GM13976 (cell line): ENCODE data around the gene COLEC12.

Experiments used
- DNase-seq: peaks from one replicate; pipeline ENCODE4 v3.0.0; 2012; ENCODE audit warnings: low spot score
- CTCF ChIP-seq: IDR thresholded peaks from 2 replicates; pipeline ENCODE4 v1.5.1; 2012; ENCODE audit warnings: borderline replicate concordance, mild to moderate bottlenecking; ENCODE audit not compliant: insufficient read depth; ENCODE audit errors: extremely low read depth, missing control alignments, control extremely low read depth
- in situ Hi-C: fragments of 300-500 bp; cut with MboI; formaldehyde crosslinking; loops from one replicate; pipeline ENCODE4 v1.12.0; 2022; ENCODE audit warnings: low sequenced_read_pairs, mixed read lengths, inconsistent platforms; ENCODE audit not compliant: unreplicated experiment

The COLEC12 gene

GRCh38 chr18:378079-378478 lies 122.4 kb downstream of the COLEC12 start:
- no peak for TF ChIP-seq CTCF
- in situ Hi-C loops = no loop called here
- DNase-seq = no peak

- DNase-seq = no peak
- in situ Hi-C loops = no loop called here
- TF ChIP-seq CTCF = no peak
These were observed 123.4 kb downstream of the COLEC12 start for GRCh38 chr18:377088-377487.

GRCh38 chr18:376311-376710 lies 124.2 kb downstream of the COLEC12 start:
- no peak for TF ChIP-seq CTCF
- DNase-seq = no peak
- in situ Hi-C loops = no loop called here

- DNase-seq = no peak
- in situ Hi-C loops = no loop called here
- TF ChIP-seq CTCF = no peak
These were observed 125.8 kb downstream of the COLEC12 start for GRCh38 chr18:374721-375168.

- no peak for TF ChIP-seq CTCF
- DNase-seq = no peak
- in situ Hi-C loops = no loop called here
These were observed 126.7 kb downstream of the COLEC12 start for GRCh38 chr18:373780-374179.

GRCh38 chr18:371609-371982 lies 128.9 kb downstream of the COLEC12 start:
- DNase-seq = no peak
- no peak for TF ChIP-seq CTCF
- in situ Hi-C loops = no loop called here
